Measurements from ENCODE around the gene CDC7. TPM values are rescaled to one million over a fixed set of nuclear protein-coding genes. Genes with fewer than 3 reads are reported as not detected.
"Not testable (repeated sequence)": the region's sequence is repeated elsewhere in the genome, so short reads cannot be mapped to it uniquely, and the experiment has no call there.

The CDC7 gene
- total RNA-seq, 1 donor from 2014 or later, result 3.9 TPM

- DNase-seq (ENCODE audit: low spot score), result no peak
- ATAC-seq, result no peak
- intact Hi-C loops (cut with DNase I), result loop anchor here (5.0 kb wide), 1 partner anchor 421 kb away; no protein-coding TSS in a partner anchor
These were observed 5.4 kb downstream of the CDC7 start for GRCh38 chr1:91506071-91506470.

DNA sequence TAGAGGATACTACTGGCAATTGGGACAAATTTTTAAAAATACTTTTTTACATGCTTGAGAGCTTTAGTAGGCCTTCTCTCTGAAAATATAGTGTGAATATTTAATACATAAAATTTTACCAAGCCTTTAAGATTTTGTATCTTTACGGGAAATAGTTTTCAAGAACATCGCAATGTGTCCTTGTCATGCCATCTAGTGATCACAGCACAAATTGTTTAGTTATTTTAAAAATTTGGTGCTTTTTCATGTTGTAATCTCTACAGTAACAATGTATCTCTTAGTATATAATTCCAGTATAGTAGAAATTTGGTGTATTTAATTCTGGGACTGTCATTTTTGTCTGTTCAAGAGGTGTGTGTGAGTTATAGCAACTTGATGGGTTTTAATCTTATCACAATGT lies 6.7 kb downstream of the CDC7 start:
- DNase-seq (ENCODE audit: low spot score) (no peak), ATAC-seq (no peak)
- intact Hi-C loops (cut with DNase I), result loop anchor here (5.0 kb wide), 1 partner anchor 420 kb away; no protein-coding TSS in a partner anchor

GRCh38 chr1:91510754-91511153 lies 10.1 kb downstream of the CDC7 start:
- no peak for DNase-seq (ENCODE audit: low spot score)
- intact Hi-C loops (cut with DNase I), result no loop called here
- ATAC-seq, result no peak

- ATAC-seq, result peak; percentile 64
- DNase-seq (ENCODE audit: low spot score), result no peak
- intact Hi-C loops (cut with DNase I), result no loop called here
These were observed 10.7 kb downstream of the CDC7 start for GRCh38 chr1:91511386-91511785.

- intact Hi-C loops (cut with DNase I), result no loop called here
- ATAC-seq, result peak; percentile 75
These were observed 12.5 kb downstream of the CDC7 start for GRCh38 chr1:91513160-91513559.

DNA sequence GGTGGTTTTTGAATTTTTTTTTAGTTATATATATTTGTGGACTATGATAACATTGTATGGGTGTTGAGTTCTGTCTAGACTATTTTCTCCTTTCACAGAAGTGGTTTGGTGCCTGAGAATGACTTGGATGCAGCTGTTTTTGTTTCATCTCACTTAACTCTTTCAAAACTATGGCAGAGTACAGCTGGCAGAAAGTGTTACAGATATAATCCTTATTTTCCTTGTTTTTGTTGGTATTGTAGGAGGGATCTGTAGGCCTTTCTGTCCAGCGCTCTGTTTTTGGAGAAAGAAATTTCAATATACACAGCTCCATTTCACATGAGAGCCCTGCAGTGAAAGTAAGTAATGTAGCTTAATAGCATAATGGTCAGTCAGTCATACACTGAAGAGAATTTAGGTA lies 13.1 kb downstream of the CDC7 start:
- intact Hi-C loops (cut with DNase I), result no loop called here

More at GRCh38 chr1:91513160-91513559, 12.5 kb downstream of the CDC7 start:
- DNase-seq (ENCODE audit: low spot score), result no peak

GRCh38 chr1:91515994-91516393 lies 15.3 kb downstream of the CDC7 start:
- intact Hi-C loops (cut with DNase I), result no loop called here
- no peak for DNase-seq (ENCODE audit: low spot score)
- ATAC-seq, result no peak

More for the DNA sequence above, 13.1 kb downstream of the CDC7 start:
- DNase-seq (ENCODE audit: low spot score) (no peak), ATAC-seq (no peak)

DNA sequence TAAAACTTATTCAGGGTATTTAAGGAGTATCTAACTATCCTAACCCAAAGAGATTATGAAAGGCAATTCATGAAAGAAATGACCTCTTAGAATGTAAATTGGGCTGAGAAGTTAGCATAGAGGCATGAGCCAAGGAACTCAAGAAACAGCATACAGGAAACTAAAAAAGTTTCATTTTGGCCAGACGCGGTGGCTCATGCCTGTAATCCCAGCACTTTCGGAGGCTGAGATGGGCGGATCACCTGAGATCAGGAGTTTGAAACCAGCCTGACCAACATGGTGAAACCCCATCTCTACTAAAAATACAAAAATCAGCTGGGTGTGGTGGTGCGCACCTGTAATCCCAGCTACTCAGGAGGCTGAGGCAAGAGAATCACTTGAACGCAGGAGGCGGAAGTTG lies 16.0 kb downstream of the CDC7 start:
- ATAC-seq; intact Hi-C loops (cut with DNase I): not testable (repeated sequence)

GRCh38 chr1:91519167-91519566 lies 18.5 kb downstream of the CDC7 start:
- ATAC-seq, result peak; percentile 67
- intact Hi-C loops (cut with DNase I), result not testable (repeated sequence)

More for the DNA sequence above, 16.0 kb downstream of the CDC7 start:
- DNase-seq (ENCODE audit: low spot score), result not testable (repeated sequence)

DNA sequence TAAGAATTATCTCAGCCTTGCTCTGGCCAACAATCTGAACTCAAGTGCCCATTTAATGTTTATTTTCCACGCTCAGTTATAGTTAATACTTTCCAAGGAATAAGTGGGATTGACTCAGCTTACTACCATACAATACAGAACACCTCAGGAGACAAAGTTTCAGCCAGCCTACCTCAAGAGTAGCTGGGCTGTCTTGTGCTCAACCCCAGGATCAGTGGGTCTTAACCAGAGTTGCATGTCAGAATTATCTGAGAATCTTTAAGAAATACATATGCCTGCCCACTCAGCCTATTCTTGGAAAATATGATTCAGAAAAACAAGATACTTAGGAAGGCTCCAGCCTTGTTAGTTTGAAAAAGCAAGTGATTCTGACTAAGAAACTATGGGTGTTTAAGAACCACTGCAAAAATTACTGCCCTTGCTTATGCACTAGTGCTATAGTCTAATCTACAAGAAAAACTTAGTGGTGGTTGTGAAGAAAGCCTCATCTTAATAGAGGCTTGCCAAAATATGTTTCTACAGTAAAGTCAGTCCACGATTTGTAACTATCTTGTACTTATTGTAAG lies 20.4 kb downstream of the CDC7 start:
- DNase-seq (ENCODE audit: low spot score), result no peak
- ATAC-seq, result no peak
- intact Hi-C loops (cut with DNase I), result no loop called here

More at GRCh38 chr1:91519167-91519566, 18.5 kb downstream of the CDC7 start:
- not testable (repeated sequence) for DNase-seq (ENCODE audit: low spot score)

- DNase-seq (ENCODE audit: low spot score), result no peak
- ATAC-seq, result no peak
- intact Hi-C loops (cut with DNase I), result no loop called here
These were observed 22.8 kb downstream of the CDC7 start for GRCh38 chr1:91523482-91523881.

DNA sequence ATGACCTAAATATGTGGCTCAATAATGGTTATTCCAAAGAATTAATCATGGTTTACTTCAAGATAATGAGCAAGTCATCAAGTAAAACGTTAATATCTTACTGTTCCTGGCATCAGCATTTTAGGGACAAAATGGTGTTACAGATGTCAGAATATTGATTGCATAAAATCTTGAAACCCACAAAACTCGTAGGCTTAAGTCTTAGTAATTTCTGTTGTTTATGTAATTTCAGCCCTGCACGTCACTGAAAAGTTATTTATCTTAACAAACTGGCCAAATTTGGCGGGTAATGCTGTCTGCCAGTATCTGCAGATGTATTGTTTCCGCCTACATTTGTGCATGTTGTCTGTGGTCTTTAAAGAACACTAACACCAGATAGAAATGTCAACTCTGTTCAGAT lies 25.8 kb downstream of the CDC7 start:
- ATAC-seq (no peak), DNase-seq (ENCODE audit: low spot score) (no peak)
- intact Hi-C loops (cut with DNase I), result no loop called here

- intact Hi-C loops (cut with DNase I), result no loop called here
- DNase-seq (ENCODE audit: low spot score) (no peak), ATAC-seq (no peak)
These were observed 26.7 kb downstream of the CDC7 start for GRCh38 chr1:91527266-91527765.

- intact Hi-C loops (cut with DNase I), result no loop called here
- ATAC-seq (peak; percentile 81), DNase-seq (ENCODE audit: low spot score) (no peak)
These were observed 27.1 kb downstream of the CDC7 start for GRCh38 chr1:91527781-91528180.

GRCh38 chr1:91529856-91530255 lies 29.2 kb downstream of the CDC7 start:
- ATAC-seq, result no peak
- intact Hi-C loops (cut with DNase I), result no loop called here
- DNase-seq (ENCODE audit: low spot score), result no peak

DNA sequence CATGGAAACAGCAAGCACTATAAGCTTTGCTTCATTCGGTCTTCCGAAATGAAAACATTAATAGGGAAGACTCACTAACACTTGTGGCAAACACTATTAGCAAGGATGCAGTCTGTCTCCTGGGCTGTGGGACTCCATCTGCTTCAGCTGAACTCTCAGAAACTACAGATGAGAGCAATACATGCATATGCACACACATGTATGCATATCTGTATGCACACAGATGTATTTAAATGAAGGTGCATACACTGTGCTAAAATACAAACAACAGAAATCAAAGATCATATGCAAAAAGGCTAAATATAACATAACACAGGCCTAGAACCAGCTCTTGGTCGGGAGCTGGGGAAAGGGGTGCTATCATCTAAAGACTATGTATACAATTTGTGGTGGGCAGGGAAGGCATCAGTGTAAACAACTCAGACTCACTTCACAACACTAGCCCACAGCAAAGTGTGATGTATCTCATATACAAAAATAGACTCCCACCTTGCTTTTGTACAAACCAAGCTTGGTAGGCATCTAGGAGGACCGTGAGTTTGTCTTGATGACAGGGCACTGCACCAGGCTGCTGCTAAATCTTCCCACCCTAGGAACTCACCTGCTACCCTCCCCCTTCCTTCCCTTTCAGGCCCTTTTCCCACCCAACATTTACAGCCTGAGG lies 32.8 kb downstream of the CDC7 start:
- ATAC-seq (no peak), DNase-seq (ENCODE audit: low spot score) (no peak)
- intact Hi-C loops (cut with DNase I), result no loop called here

GRCh38 chr1:91535441-91535840 lies 34.8 kb downstream of the CDC7 start:
- ATAC-seq (no peak), DNase-seq (ENCODE audit: low spot score) (no peak)
- intact Hi-C loops (cut with DNase I), result no loop called here

GRCh38 chr1:91537281-91537986 lies 36.8 kb downstream of the CDC7 start:
- ATAC-seq (peak; percentile 91), DNase-seq (ENCODE audit: low spot score) (no peak)
- intact Hi-C loops (cut with DNase I), result no loop called here

DNA sequence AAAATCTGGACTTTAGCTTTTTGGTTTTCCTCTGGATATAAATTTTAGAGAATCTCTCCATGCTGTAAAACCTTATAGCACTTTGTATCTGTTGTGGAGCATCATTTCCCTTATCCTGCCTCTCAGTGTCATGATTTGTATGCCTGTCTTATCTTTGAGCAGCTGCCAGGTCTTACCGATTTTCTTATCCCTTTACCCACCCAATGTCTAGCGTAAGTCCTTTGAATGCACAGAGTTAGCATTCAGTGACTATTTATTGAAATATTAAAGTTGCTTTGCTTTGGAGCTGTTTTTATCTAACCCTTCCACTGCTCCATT lies 37.3 kb downstream of the CDC7 start:
- intact Hi-C loops (cut with DNase I), result no loop called here
- ATAC-seq, result no peak

DNA sequence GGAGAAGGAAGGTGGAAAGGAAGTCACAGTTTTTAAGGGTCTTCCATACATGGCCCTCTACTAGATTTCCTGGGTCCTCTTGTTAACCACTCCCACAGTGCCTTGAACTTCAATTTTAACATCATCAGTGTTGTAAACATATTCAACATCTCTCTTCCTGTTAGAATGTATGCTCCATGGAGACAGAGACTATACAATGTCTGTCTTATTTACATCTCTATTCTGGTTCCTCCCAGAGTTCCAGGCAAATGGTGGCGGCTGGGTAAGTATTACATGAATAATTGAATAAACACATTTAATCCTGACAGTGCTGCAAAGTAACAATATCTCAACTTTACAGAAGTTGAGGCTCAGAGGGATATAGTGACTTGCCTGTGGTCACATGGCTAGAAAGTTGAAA lies 40.3 kb downstream of the CDC7 start:
- no peak for DNase-seq (ENCODE audit: low spot score)
- no peak for ATAC-seq
- intact Hi-C loops (cut with DNase I), result no loop called here

More for the DNA sequence above, 37.3 kb downstream of the CDC7 start:
- DNase-seq (ENCODE audit: low spot score), result no peak

All from sciatic nerve (tissue), 2 donors.